WERI-Rb-1 (cell line): ENCODE measurements around the gene APOO.
A peak's percentile ranks its signal among the peaks of the same experiment; 100 is the strongest.
"Not testable (repeated sequence)": the region's sequence is repeated elsewhere in the genome, so short reads cannot be mapped to it uniquely, and the experiment has no call there.

Source experiments
- DNase-seq: peaks from one replicate; pipeline ENCODE4 v3.0.0-alpha.2; 2020
- H3K27ac ChIP-seq: fragments of 250-450 bp; sonication (Bioruptor Pico); 2 replicates; pipeline ENCODE4 v1.5.1; 2020; ENCODE audit warnings: mild to moderate bottlenecking, moderate library complexity
- H3K27me3 ChIP-seq: fragments of 250-450 bp; sonication (Bioruptor Pico); 2 replicates; pipeline ENCODE4 v1.5.1; 2021; ENCODE audit warnings: mild to moderate bottlenecking, low read depth, moderate library complexity; ENCODE audit not compliant: insufficient read depth, severe bottlenecking
- H3K36me3 ChIP-seq: fragments of 250-450 bp; sonication (Bioruptor Pico); 2 replicates; pipeline ENCODE4 v1.5.1; 2020; ENCODE audit warnings: mild to moderate bottlenecking, moderate library complexity
- H3K4me3 ChIP-seq: 2 replicates; pipeline ENCODE4 v1.5.1; 2011; ENCODE audit warnings: low read depth, mild to moderate bottlenecking, control low read depth, low read length
- H3K9me3 ChIP-seq: fragments of 250-450 bp; sonication (Bioruptor Pico); 2 replicates; pipeline ENCODE4 v1.5.1; 2021; ENCODE audit warnings: mild to moderate bottlenecking, moderate library complexity; ENCODE audit not compliant: severe bottlenecking
- CTCF ChIP-seq: IDR thresholded peaks from 2 replicates; pipeline ENCODE4 v1.5.1; 2011; ENCODE audit warnings: low read depth, mild to moderate bottlenecking, control low read depth, inconsistent platforms, low read length

The APOO gene

GRCh38 chrX:23883737-23884354 is 23.9 kb downstream of the APOO start:
- Histone ChIP-seq H3K4me3 (no peak overlapping the region), H3K9me3 (no peaks in the 10 kb centered on the region), H3K36me3 (no peaks in the 10 kb centered on the region; the same call in 1 of the 2 replicates), H3K27me3 (peaks cover 14% of the 10 kb centered on the region), H3K27ac (no peak overlapping the region)
- TF ChIP-seq CTCF: no peak
- no peak for DNase-seq

DNA sequence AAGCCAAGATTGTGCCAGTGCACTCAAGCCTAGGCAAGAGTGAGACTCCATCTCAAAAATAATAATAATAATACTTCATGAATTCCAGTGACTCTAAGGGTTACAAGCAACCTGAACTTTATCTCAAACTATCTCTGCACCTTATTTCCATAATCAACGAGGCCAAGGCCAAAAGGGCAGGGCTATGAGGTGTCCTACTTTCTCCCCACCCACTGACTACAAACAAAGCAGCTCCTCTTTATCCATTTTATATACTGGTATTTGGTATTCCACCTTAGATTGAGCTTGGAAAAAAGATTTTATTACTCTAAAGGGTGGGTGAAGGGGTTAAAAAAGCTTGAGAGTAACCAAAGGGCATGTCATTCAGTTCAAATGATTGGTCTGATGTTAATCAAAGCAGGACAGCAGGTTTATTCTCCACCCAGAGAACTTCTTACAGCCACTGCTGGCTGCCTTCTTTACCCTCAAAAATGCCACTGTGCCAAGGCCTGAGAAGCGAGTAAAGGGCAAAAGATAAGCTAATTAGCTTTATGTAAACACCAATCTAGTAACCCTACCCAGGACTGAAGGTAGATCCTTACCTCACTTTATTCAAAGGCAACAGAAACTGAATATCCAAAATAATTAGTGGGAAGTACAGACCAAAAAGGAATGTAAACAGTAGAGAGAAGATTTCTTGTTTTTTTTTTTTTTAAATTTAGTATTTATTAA is 28.2 kb downstream of the APOO start:
- no peak for TF ChIP-seq CTCF
- Histone ChIP-seq H3K4me3 (no peak overlapping the region), H3K9me3 (no peaks in the 10 kb centered on the region), H3K27ac (no peak overlapping the region), H3K27me3 (peaks cover 13% of the 10 kb centered on the region), H3K36me3 (no peaks in the 10 kb centered on the region; the same call in none of the 2 replicates)
- no peak for DNase-seq

- H3K27ac ChIP-seq: no peak overlapping the region
These were observed 35.7 kb downstream of the APOO start for GRCh38 chrX:23871905-23872546.

GRCh38 chrX:23870041-23870440 is 37.7 kb downstream of the APOO start:
- Histone ChIP-seq H3K27me3 (peaks cover 8% of the 10 kb centered on the region), H3K36me3 (no peaks in the 10 kb centered on the region; the same call in 1 of the 2 replicates), H3K27ac (no peak overlapping the region), H3K4me3 (no peak overlapping the region), H3K9me3 (no peaks in the 10 kb centered on the region)
- DNase-seq: no peak
- TF ChIP-seq CTCF: no peak

More at GRCh38 chrX:23871905-23872546, 35.7 kb downstream of the APOO start:
- H3K4me3 ChIP-seq: no peak overlapping the region
- no peak for TF ChIP-seq CTCF
- peaks cover 4% of the 10 kb centered on the region for H3K27me3 ChIP-seq
- no peaks in the 10 kb centered on the region; the same call in 1 of the 2 replicates for H3K36me3 ChIP-seq
- DNase-seq: no peak
- H3K9me3 ChIP-seq: no peaks in the 10 kb centered on the region

DNA sequence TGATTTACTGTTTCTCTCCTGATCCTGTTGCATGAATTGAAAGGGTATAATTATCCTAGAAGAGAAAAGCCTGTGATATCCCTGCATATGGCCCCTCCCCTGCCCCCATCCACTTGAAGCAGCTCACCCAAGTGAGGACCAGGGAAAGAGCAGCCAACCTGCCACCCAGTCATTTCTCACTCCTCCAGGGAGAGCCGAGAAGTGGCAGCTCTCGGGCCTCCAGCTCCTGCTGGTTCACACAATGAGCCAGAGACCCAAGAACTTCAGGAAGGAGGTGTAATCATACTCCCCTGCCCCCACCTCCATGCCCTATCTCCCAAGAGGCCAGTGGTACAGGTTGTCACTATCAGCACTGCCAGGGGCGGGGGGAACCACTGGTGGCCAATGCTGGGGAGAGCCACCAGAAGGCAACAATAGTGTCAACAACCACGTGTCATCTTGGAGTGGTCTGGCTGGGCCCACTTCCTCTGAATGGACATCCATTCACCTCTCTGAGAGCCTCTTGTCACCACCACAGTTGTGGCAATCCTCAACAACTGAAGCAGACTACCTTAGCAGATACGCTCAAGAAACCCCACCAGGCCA is 42.9 kb downstream of the APOO start:
- no peak for TF ChIP-seq CTCF
- DNase-seq: peak; percentile 22
- Histone ChIP-seq H3K4me3 (no peak overlapping the region), H3K27ac (no peak overlapping the region), H3K9me3 (no peaks in the 10 kb centered on the region), H3K36me3 (no peaks in the 10 kb centered on the region; the same call in 1 of the 2 replicates), H3K27me3 (peaks cover 10% of the 10 kb centered on the region)

GRCh38 chrX:23861952-23862351 is 45.8 kb downstream of the APOO start:
- H3K27ac ChIP-seq, H3K36me3 ChIP-seq, H3K9me3 ChIP-seq, H3K4me3 ChIP-seq, DNase-seq: not testable (repeated sequence)
- H3K27me3 ChIP-seq: peaks cover 14% of the 10 kb centered on the region
